Astrocyte (in vitro differentiated cells and primary cell): Measurements from ENCODE around the gene PRAMEF4.
"Not testable (repeated sequence)": the region's sequence is repeated elsewhere in the genome, so short reads cannot be mapped to it uniquely, and the experiment has no call there.

Source experiments
- EZH2 ChIP-seq: IDR thresholded peaks from 2 replicates; pipeline ENCODE4 v1.6.1; 2012; ENCODE audit warnings: mild to moderate bottlenecking, low read length, inconsistent platforms; ENCODE audit not compliant: insufficient read depth
- TF ChIP-seq, protein P1 (sequence below): IDR thresholded peaks from 2 replicates; pipeline ENCODE4 v1.5.1; 2011; ENCODE audit warnings: low read depth, mild to moderate bottlenecking, inconsistent platforms, low read length, moderate library complexity; ENCODE audit not compliant: insufficient read depth

DNA sequence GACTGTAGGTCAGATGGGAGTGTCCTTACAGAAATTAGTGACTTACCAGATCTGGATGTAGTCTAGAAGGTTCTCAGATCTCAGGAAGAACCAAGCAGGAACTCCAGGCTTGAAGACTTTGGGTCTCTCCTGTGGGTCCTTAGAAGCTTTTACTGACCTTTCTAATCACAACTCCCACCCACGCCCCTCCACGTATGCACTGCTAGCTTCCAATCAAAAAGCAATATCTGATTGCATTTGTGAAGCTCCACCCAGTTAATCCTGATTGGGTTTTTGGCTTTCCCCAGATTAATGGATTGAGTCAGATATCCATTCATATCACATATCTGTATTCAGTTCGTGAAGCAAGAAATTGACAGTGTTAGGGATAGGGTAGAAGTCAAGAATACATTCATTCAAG is at the start of gene PRAMEF4:
- TF ChIP-seq, protein P1, sequence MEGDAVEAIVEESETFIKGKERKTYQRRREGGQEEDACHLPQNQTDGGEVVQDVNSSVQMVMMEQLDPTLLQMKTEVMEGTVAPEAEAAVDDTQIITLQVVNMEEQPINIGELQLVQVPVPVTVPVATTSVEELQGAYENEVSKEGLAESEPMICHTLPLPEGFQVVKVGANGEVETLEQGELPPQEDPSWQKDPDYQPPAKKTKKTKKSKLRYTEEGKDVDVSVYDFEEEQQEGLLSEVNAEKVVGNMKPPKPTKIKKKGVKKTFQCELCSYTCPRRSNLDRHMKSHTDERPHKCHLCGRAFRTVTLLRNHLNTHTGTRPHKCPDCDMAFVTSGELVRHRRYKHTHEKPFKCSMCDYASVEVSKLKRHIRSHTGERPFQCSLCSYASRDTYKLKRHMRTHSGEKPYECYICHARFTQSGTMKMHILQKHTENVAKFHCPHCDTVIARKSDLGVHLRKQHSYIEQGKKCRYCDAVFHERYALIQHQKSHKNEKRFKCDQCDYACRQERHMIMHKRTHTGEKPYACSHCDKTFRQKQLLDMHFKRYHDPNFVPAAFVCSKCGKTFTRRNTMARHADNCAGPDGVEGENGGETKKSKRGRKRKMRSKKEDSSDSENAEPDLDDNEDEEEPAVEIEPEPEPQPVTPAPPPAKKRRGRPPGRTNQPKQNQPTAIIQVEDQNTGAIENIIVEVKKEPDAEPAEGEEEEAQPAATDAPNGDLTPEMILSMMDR, result not testable (repeated sequence)
- not testable (repeated sequence) for TF ChIP-seq EZH2
